ENCODE measurements around the gene SYK.
A peak's percentile ranks its signal among the peaks of the same experiment; 100 is the strongest.

The SYK gene

DNA sequence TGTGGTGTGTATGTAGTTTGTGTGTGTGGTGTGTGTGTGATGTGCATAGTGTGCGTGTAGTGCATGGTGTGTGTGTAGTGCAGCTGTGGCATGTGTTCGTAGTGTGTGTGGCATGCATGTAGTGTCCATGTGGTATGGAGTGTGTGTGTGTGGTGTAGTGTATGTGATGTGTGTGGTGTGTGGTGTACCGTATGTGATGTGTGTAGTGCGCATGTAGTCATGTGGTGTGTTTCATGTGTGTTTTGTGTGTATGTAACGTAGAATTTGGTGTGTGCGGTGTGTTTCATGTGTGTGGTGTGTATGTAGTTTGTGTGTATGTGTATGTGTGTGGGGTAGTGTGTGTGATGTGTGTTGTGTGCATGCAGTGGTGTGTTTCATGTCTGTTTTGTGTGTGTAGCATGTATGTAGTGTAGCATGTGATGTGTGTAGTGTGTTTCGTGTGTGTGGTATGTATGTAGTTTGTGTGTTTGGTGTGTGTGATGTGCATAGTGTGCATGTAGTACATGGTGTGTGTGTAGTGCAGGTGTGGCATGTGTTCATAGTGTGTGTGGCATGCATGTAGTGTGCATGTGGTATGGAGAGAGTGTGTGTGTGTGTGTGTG is 40.7 kb downstream of the SYK start:
- Histone ChIP-seq H3K9me3 (ENCODE audit: insufficient read depth, low read length) (no peaks in the 10 kb centered on the region), H3K4me1 (ENCODE audit: low read length) (peaks cover 20% of the 10 kb centered on the region), H3K79me2 (ENCODE audit: low read length) (peaks cover 98% of the 10 kb centered on the region), H3K4me3 (ENCODE audit: low read length) (no peak overlapping the region), H4K20me1 (ENCODE audit: insufficient read depth, low read length) (peaks cover 77% of the 10 kb centered on the region), H3K27ac (ENCODE audit: low read length) (no peak overlapping the region), H3K4me2 (ENCODE audit: low read length) (no peak overlapping the region), H2AFZ (ENCODE audit: low read depth, low read length) (no peak overlapping the region), H3K36me3 (replicated peaks; ENCODE audit: low read depth, low read length) (peaks cover 88% of the 10 kb centered on the region), H3K9ac (ENCODE audit: low read length) (no peak overlapping the region), H3K27me3 (ENCODE audit: low read depth, low read length) (no peaks in the 10 kb centered on the region)
- TF ChIP-seq EZH2phosphoT487 (IDR thresholded peaks at IDR 0.05; ENCODE audit: low read depth): no peak
- TF ChIP-seq, protein P1, sequence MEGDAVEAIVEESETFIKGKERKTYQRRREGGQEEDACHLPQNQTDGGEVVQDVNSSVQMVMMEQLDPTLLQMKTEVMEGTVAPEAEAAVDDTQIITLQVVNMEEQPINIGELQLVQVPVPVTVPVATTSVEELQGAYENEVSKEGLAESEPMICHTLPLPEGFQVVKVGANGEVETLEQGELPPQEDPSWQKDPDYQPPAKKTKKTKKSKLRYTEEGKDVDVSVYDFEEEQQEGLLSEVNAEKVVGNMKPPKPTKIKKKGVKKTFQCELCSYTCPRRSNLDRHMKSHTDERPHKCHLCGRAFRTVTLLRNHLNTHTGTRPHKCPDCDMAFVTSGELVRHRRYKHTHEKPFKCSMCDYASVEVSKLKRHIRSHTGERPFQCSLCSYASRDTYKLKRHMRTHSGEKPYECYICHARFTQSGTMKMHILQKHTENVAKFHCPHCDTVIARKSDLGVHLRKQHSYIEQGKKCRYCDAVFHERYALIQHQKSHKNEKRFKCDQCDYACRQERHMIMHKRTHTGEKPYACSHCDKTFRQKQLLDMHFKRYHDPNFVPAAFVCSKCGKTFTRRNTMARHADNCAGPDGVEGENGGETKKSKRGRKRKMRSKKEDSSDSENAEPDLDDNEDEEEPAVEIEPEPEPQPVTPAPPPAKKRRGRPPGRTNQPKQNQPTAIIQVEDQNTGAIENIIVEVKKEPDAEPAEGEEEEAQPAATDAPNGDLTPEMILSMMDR (IDR thresholded peaks at IDR 0.05; ENCODE audit: low read depth, low read length): no peak

- Histone ChIP-seq H3K9ac (ENCODE audit: low read length) (no peak overlapping the region), H2AFZ (ENCODE audit: low read depth, low read length) (no peak overlapping the region), H3K27me3 (ENCODE audit: low read depth, low read length) (no peaks in the 10 kb centered on the region), H3K36me3 (replicated peaks; ENCODE audit: low read depth, low read length) (peaks cover 88% of the 10 kb centered on the region), H4K20me1 (ENCODE audit: insufficient read depth, low read length) (peaks cover 77% of the 10 kb centered on the region), H3K4me2 (ENCODE audit: low read length) (no peak overlapping the region), H3K9me3 (ENCODE audit: insufficient read depth, low read length) (no peaks in the 10 kb centered on the region), H3K4me1 (ENCODE audit: low read length) (peaks cover 13% of the 10 kb centered on the region), H3K27ac (ENCODE audit: low read length) (0 out of 2 replicates have a peak overlapping the region, but pooled peaks have one; percentile 0), H3K4me3 (ENCODE audit: low read length) (no peak overlapping the region), H3K79me2 (ENCODE audit: low read length) (peaks cover 98% of the 10 kb centered on the region)
- TF ChIP-seq, protein P1 (IDR thresholded peaks at IDR 0.05; ENCODE audit: low read depth, low read length): no peak
- no peak for TF ChIP-seq EZH2phosphoT487 (IDR thresholded peaks at IDR 0.05; ENCODE audit: low read depth)
Measured at GRCh38 chr9:90842996-90843395, 41.4 kb downstream of the SYK start.

DNA sequence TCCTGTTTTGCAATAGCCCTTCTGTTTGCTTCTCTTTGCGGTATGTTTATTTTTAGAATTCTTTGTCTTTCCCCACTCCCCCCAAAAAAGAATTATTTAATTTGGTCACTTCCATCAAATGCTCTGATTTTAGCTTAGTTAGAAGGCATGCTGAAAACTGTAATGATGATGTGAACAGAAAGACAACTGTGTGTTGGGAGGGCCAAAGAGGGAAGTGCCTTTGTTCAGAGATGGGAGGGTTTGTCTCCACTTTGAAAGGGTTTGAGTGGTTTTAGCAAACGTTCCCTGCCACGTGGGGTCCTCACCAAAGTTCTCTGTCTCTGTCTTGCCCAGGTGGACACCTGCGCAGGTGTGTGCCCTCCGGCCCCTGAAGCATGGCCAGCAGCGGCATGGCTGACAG is 41.9 kb downstream of the SYK start:
- H3K79me2 ChIP-seq (ENCODE audit: low read length): peaks cover 98% of the 10 kb centered on the region

DNA sequence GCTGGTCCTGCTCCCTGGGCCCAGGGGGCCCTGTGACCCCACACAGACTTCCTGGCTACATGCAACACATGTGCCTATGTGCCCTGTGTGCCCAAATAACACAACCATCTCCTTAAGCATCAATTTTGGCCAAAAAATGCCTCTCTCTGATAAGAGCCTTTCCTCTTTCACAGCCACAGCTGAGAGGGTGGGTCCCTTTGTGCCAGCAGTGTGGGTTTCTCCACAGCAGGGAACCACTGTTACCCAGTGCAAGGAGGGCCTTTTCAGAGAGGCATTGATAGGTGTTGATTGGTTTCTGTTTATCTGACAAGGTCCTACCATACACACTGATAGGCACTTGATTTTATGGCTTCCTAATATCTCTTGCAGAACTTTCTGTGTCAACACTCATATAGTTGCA is 42.7 kb downstream of the SYK start:
- Histone ChIP-seq H3K79me2 (ENCODE audit: low read length) (peaks cover 95% of the 10 kb centered on the region), H3K4me3 (ENCODE audit: low read length) (no peak overlapping the region), H3K4me2 (ENCODE audit: low read length) (no peak overlapping the region), H3K9ac (ENCODE audit: low read length) (no peak overlapping the region), H4K20me1 (ENCODE audit: insufficient read depth, low read length) (peaks cover 71% of the 10 kb centered on the region), H3K4me1 (ENCODE audit: low read length) (no peaks in the 10 kb centered on the region), H3K27me3 (ENCODE audit: low read depth, low read length) (no peaks in the 10 kb centered on the region), H3K27ac (ENCODE audit: low read length) (no peak overlapping the region), H3K9me3 (ENCODE audit: insufficient read depth, low read length) (no peaks in the 10 kb centered on the region), H2AFZ (ENCODE audit: low read depth, low read length) (no peak overlapping the region), H3K36me3 (replicated peaks; ENCODE audit: low read depth, low read length) (peaks cover 88% of the 10 kb centered on the region)
- no peak for TF ChIP-seq EZH2phosphoT487 (IDR thresholded peaks at IDR 0.05; ENCODE audit: low read depth)
- TF ChIP-seq, protein P1 (IDR thresholded peaks at IDR 0.05; ENCODE audit: low read depth, low read length): no peak

More for the DNA sequence above, 41.9 kb downstream of the SYK start:
- H3K36me3 ChIP-seq (replicated peaks; ENCODE audit: low read depth, low read length): peaks cover 88% of the 10 kb centered on the region
- H2AFZ ChIP-seq (ENCODE audit: low read depth, low read length): no peak overlapping the region
- TF ChIP-seq EZH2phosphoT487 (IDR thresholded peaks at IDR 0.05; ENCODE audit: low read depth): no peak
- TF ChIP-seq, protein P1 (IDR thresholded peaks at IDR 0.05; ENCODE audit: low read depth, low read length): no peak
- H3K4me2 ChIP-seq (ENCODE audit: low read length): no peak overlapping the region
- H3K9ac ChIP-seq (ENCODE audit: low read length): no peak overlapping the region
- peaks cover 8% of the 10 kb centered on the region for H3K4me1 ChIP-seq (ENCODE audit: low read length)
- H3K9me3 ChIP-seq (ENCODE audit: insufficient read depth, low read length): no peaks in the 10 kb centered on the region
- H3K27me3 ChIP-seq (ENCODE audit: low read depth, low read length): no peaks in the 10 kb centered on the region
- 0 out of 2 replicates have a peak overlapping the region, but pooled peaks have one; percentile 0 for H3K27ac ChIP-seq (ENCODE audit: low read length)
- H4K20me1 ChIP-seq (ENCODE audit: insufficient read depth, low read length): peaks cover 76% of the 10 kb centered on the region
- no peak overlapping the region for H3K4me3 ChIP-seq (ENCODE audit: low read length)
